Measurements from ENCODE around the gene DDIAS. TPM values are rescaled to one million over a fixed set of nuclear protein-coding genes. Genes with fewer than 3 reads are reported as not detected.

The DDIAS gene
- total and polyA plus RNA-seq, 9 of the 15 experiments (the other 6 are each of a cell fraction or from before 2014, with no cell fraction given), result 9.4 to 27.2 (median 23.3) TPM

DNA sequence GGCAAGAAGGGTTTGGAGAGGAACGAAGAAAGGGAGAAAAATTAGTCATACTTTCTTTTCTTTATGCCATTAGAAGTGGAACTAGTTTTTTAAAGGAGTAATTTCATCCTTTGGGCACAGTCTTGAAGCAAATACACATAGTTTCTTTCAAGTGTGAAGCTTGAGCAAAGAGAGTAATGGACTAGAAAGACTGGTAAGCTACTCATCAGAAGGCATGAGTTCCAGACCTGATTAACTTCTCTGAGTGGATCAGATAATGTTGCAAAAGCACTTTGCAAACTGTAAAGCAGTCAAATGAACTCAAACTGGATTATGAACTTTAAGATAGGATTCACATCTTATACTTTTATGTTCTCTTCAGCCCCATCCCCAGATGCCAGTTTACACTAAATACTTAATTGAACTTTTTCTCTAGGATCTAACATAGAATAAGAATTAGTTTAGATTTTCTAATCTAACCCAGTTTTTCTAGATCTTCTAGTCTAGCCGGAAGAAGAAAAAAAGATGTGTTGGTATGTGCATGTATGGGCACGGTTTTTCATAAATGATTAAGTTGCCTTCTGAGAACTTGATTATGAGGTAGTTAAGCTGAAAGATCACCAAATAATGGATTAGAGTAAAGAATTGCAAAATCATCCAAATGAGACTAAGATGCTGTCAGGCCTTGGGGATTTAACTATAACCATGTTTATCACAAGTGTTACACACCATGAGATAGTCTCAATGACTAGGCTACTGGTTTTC, 2.5 kb downstream of the DDIAS start:
- no peak for ATAC-seq
- ChIA-PET CTCF (ENCODE audit: low intra/inter-chr PET ratio) (no interaction called here), POLR2A (no interaction called here)
- Histone ChIP-seq H2AFZ (ENCODE audit: low read depth, low read length) (no peak overlapping the region), H3K9ac (ENCODE audit: insufficient read depth in 1 of 2, low read depth in 2 of 2, low read length in 2 of 2) (peak overlapping the region in 1 of 2 experiments; percentile 83; a peak in 1 of 4 replicates), H4K20me1 (replicated peaks; ENCODE audit: control insufficient read depth, insufficient read depth, low read length) (no peaks in the 10 kb centered on the region), H3K27ac (ENCODE audit: extremely low read depth, low read depth, low read length) (no peak overlapping the region), H3K79me2 (ENCODE audit: control insufficient read depth, insufficient read depth, low read length) (peaks cover 79% of the 10 kb centered on the region), H3K9me3 (replicated peaks; ENCODE audit: control insufficient read depth, insufficient read depth, low read depth, low read length) (no peaks in the 10 kb centered on the region), H3K4me2 (ENCODE audit: insufficient read depth, low read length) (no peak overlapping the region), H3K4me1 (replicated peaks in 1 of 2; ENCODE audit: control insufficient read depth in 2 of 2, insufficient read depth in 2 of 2, low read length in 2 of 2) (peaks cover 8 to 20% of the 10 kb centered on the region in 2 experiments; a peak in 4 of 5 replicates), H3K36me3 (ENCODE audit: control insufficient read depth, insufficient read depth, low read length) (no peaks in the 10 kb centered on the region), H3K4me3 (no peak overlapping the region), H3K27me3 (ENCODE audit: control insufficient read depth in 2 of 2, insufficient read depth in 2 of 2, low read length in 2 of 2) (no peaks in the 10 kb centered on the region), H3K9me1 (ENCODE audit: control insufficient read depth, insufficient read depth, low read length) (no peaks in the 10 kb centered on the region)
- intact Hi-C loops (cut with micrococcal nuclease), result loop anchor here (5.0 to 10.0 kb wide), 3 partner anchors 187 to 911 kb away; partner anchors contain the start of gene ANKRD42
- no TSS peak for BruUV-seq (replicated peaks)
- TF ChIP-seq ARID2 (IDR thresholded peaks at IDR 0.05) (no peak), SNRNP70 (optimal IDR thresholded peaks at IDR 0.05; ENCODE audit: low read depth, low read length) (no peak), MTA2 (IDR thresholded peaks at IDR 0.05; ENCODE audit: low read depth) (no peak), ZFX (CRISPR knock-in tag; IDR thresholded peaks at IDR 0.05) (no peak), KDM1A (IDR thresholded peaks at IDR 0.05) (no peak)
- TF ChIP-seq, protein P1, sequence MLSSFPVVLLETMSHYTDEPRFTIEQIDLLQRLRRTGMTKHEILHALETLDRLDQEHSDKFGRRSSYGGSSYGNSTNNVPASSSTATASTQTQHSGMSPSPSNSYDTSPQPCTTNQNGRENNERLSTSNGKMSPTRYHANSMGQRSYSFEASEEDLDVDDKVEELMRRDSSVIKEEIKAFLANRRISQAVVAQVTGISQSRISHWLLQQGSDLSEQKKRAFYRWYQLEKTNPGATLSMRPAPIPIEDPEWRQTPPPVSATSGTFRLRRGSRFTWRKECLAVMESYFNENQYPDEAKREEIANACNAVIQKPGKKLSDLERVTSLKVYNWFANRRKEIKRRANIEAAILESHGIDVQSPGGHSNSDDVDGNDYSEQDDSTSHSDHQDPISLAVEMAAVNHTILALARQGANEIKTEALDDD (IDR thresholded peaks at IDR 0.05), result peak; percentile 69
- TF ChIP-seq, protein P2, sequence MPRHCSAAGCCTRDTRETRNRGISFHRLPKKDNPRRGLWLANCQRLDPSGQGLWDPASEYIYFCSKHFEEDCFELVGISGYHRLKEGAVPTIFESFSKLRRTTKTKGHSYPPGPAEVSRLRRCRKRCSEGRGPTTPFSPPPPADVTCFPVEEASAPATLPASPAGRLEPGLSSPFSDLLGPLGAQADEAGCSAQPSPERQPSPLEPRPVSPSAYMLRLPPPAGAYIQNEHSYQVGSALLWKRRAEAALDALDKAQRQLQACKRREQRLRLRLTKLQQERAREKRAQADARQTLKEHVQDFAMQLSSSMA (CRISPR knock-in tag; IDR thresholded peaks at IDR 0.05), result no peak
- TF ChIP-seq, protein P3, sequence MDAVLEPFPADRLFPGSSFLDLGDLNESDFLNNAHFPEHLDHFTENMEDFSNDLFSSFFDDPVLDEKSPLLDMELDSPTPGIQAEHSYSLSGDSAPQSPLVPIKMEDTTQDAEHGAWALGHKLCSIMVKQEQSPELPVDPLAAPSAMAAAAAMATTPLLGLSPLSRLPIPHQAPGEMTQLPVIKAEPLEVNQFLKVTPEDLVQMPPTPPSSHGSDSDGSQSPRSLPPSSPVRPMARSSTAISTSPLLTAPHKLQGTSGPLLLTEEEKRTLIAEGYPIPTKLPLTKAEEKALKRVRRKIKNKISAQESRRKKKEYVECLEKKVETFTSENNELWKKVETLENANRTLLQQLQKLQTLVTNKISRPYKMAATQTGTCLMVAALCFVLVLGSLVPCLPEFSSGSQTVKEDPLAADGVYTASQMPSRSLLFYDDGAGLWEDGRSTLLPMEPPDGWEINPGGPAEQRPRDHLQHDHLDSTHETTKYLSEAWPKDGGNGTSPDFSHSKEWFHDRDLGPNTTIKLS (IDR thresholded peaks at IDR 0.05; ENCODE audit: borderline replicate concordance, low read depth), result no peak
- FAIRE-seq, result no peak
- DNase-seq (ENCODE audit: extremely low read depth in 1 of 4, low spot score in 3 of 4), result no peak
- in situ Hi-C loops (cut with MboI), result loop anchor here (25.0 kb wide), 1 partner anchor 333 kb away; no protein-coding TSS in a partner anchor
- 45% methylated on average over 3 of the region's 3 CpGs for WGBS (ENCODE audit: insufficient coverage, low coverage, missing lambda C conversion rate)
